GM19463 (cell line): ENCODE measurements around the gene TMEM191C.
"Not testable (repeated sequence)": the region's sequence is repeated elsewhere in the genome, so short reads cannot be mapped to it uniquely, and the experiment has no call there.

Experiments used
- ATAC-seq: cut with Tn5 transposase; IDR thresholded peaks from one replicate; pipeline ENCODE4 v1.9.1; 2021; ENCODE audit warnings: mild to moderate bottlenecking, moderate library complexity; ENCODE audit not compliant: unreplicated experiment

The TMEM191C gene

DNA sequence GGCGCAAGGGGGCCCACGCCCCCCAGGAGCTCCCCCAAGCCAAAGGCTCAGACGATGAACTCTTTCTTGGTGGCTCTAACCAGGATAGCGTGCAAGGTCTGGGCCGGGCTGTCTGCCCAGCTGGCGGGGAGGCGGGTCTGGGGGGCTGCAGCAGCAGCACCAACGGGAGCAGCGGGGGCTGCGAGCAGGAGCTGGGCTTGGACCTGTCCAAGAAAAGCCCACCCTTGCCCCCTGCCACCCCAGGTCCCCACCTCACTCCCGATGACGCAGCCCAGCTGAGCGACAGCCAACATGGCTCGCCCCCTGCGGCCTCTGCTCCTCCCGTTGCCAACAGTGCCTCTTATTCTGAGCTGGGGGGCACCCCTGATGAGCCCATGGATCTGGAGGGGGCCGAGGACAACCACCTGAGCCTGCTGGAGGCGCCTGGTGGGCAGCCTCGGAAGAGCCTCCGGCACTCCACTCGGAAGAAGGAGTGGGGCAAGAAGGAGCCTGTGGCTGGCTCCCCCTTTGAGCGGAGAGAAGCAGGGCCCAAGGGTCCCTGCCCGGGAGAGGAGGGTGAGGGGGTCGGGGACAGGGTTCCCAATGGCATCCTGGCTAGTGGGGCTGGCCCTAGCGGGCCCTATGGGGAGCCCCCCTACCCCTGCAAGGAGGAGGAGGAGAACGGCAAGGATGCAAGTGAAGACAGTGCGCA is 21.6 kb upstream of the TMEM191C start:
- no peak for ATAC-seq

DNA sequence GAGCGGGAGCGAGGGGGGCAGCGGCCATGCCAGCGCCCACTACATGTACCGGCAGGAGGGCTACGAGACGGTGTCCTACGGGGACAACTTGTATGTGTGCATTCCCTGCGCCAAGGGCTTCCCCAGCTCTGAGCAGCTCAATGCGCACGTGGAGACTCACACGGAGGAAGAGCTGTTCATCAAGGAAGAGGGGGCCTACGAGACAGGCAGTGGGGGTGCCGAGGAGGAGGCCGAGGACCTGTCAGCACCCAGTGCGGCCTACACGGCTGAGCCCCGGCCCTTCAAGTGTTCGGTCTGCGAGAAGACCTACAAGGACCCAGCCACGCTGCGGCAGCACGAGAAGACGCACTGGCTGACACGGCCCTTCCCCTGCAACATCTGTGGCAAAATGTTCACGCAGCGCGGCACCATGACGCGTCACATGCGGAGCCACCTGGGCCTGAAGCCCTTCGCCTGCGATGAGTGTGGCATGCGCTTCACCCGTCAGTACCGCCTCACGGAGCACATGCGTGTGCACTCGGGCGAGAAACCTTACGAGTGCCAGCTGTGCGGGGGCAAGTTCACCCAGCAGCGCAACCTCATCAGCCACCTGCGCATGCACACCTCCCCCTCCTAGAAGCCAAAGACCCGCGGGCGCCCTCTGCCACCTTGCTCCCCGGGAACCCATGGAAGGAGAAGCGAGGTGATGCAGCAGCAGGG is 20.9 kb upstream of the TMEM191C start:
- no peak for ATAC-seq

- no peak for ATAC-seq
Measured at GRCh38 chr22:21446827-21447690, 20.1 kb upstream of the TMEM191C start.

DNA sequence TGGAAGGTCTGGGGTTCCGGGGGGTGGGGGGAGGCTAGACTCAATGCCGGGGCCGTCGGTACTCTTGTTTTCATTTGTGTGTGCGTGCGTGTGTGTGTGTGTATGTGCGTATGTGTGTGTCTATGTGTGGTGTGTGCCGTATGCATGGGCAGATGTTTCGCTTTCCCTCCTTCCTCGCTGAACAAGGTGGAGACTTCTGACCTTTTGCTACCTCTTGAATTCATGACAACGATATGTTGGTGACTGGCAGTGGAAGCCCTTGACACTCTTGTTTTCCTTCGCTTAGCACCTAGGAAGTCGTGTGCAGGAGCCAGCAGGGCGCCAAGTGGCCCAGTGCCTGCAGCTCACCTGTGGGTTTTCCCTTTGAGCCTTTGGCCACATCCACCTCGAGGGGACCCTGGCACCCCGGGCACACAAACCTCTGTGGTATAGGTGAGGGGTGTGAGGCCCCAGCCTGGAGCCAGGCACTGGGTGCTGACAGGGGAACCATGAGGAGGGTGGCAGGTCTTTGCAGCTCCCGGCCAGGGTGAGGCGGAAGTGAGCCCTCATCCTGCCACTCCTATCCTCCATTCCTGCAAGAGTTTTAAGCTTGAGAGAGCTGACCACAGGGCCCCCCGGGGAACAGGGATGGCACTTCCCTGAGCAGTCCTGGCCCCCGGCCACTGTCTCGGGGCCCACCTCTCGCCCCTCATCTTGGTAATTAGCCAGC is 19.3 kb upstream of the TMEM191C start:
- ATAC-seq: no peak

DNA sequence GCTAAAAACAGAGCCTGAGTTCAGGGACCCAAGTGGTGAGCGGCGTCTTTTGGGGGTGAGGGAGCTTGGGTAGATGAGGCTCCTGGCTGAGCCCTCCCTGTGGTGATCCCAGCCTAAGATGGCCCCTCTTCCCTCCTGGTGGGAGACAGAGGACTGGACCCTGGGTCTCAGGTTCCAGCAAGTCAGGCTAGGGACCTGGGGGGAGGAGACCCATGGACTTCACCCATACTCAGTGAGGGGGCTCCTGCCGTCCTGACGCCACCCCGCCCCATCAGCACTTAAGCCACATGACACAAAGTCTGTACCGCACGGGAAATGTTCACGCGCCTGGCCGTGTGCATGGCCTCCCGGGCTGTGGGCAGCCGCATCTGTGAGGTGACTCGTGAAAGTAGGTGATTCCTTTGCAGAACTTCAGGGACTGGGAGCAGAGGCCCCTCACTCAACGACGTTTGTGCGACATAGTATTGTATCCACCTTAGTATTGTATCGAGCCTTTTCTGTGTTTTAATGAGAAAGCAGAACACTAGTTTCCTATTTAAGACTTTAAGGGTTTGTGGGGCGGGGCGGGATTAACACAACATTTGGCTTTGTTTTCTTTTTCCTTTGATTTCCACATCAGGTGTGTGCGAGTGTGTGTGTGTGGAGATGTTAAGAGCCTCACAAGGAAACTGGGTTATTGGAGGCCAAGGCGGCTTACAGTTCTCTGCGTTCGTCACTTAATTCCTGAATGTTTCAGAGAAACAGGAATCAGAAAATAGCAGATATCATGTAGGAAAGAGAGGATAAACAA is 18.4 kb upstream of the TMEM191C start:
- no peak for ATAC-seq

DNA sequence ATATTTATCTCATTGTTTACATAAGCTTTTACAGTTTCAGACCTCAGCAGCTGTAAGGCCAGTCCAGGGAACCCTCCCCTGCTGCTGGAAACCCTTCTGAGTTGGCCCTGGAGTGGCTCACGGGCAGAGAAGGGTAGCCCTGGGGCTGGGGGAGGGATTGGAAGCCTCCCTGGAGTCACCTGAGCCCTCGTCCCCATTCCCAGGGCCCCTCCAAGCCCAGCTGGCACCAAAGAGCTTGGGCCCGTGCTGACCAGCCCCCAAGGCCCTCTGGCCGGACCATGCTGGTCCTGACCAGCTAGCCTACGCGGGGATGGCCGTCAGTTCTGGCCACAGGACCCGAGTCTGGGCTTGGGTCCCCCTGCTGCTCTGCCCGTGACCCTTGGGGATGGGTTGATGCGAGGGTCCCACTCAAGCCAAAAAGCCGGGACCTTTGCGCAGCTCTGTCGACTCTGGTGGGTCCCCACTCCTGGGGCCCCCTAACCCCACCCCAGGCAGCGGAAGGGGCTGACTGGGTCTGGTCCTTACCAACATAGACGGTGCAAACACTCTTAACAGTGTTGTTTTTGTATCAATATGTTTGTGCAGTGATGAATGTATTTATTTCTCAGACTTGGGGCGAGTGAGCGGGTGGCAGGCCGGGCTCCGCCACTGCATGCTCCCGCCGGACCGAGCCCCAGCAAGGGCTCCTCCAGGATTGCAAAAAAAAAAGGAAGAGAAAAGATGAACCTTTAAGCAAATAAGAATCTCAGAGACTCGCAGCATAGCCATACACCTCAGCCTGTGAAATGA is 17.5 kb upstream of the TMEM191C start:
- ATAC-seq: no peak

- ATAC-seq: no peak
Measured at GRCh38 chr22:21450320-21450831, 16.8 kb upstream of the TMEM191C start.

- no peak for ATAC-seq
Measured at GRCh38 chr22:21450858-21451353, 16.3 kb upstream of the TMEM191C start.

GRCh38 chr22:21451545-21452520 is 15.4 kb upstream of the TMEM191C start:
- no peak for ATAC-seq

- ATAC-seq: not testable (repeated sequence)
Measured at GRCh38 chr22:21452666-21453065, 14.5 kb upstream of the TMEM191C start.

DNA sequence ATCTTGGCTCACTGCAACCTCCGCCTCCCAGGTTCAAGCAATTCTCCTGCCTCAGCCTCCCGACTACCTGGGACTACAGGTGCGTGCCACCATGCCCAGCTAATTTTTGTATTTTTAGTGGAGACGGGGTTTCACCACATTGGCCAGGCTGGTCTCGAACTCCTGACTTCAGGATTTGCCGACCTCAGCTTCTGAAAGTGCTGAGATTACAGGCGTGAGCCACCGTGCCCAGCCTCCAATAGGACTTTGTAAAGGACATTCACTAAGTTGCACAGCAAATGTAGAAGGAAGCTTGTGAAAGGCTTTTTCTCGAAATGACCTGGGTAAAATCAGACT is 12.2 kb upstream of the TMEM191C start:
- ATAC-seq: not testable (repeated sequence)

DNA sequence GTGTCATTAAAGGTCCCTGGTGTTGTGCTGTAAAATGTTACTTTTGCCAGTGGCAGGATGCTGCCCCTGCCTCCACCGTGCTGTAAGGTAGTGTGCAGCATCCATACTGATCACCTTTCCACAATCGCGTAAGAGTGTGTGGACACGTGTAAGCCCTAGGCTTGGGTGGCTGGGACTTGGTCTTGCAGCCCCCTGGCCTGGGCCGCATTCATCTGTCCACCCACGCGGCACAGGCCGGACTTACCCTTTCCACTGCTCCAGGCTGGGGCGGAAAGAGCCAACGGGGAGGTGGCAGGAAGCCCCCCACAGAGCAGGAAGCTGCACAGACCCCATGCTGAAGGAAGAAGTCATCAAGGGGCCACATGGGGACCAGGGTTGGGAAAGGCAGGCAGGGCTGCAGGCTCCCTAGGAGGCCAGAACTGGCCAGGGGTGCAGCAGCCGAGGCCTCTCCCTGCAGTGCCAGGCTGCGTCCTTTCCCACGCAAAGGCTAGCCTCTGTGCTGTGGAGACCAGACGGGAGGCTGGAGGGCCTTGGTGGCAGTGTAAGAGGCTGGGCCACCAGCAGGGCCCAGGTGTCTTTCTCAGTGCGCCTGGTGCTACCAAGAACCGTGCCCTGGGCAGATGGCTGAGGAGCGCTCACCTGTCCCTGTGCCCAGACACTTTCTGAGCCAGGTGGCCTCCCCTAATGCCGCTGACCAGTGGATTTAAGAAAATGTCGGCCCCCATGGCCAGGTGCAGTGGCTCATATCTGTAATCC is 11.7 kb upstream of the TMEM191C start:
- no peak for ATAC-seq

DNA sequence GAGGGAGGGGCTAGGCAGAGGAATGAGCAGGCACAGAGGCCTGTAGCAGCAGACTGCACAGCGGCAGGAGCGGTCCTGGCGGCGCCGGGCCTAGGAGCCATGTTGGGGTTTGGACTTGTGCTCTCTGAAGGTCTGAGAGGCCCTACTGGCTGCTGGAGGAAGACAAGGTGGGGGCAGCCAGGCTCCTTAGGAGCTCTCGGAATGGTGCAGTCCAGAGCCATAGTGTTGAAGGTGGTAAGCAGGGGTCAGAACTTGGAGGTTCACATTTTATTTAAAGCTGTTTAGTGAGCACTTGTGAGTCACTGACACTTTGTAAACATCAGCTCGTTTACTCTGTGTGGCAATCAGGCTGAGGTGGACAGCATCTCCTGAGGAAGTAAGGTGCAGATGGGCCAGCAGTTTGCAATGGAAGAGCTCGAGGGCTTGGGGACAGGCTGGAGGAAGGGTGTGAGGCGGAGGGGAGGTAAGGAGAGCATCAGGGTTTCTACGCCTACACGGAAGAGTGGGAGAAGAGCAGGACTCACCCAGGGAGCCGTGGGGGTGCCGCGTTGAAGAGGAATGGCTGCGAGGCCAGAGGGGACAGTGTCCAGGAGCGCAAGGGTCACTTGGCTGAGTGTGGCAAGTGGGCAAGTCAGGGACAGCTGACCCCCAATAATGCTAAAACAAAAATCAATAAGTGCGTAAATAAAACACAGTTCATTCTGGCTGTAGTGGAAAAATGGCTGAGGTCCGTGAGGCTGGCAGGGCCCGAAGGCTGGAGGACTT is 10.0 kb upstream of the TMEM191C start:
- no peak for ATAC-seq

- not testable (repeated sequence) for ATAC-seq
Measured at GRCh38 chr22:21462672-21463071, 4.5 kb upstream of the TMEM191C start.

GRCh38 chr22:21468194-21469096 is 1.3 kb downstream of the TMEM191C start:
- peak; percentile 69 for ATAC-seq
